SK-N-SH (cell line): Measurements from ENCODE around the gene ARMC3. TPM values are rescaled to one million over a fixed set of nuclear protein-coding genes. Genes with fewer than 3 reads are reported as not detected.

Experiments
- CTCF ChIA-PET: fragments of 300-600, 350-600 bp; formaldehyde crosslinking; extraction: SDS; loops from one replicate; lab custom pipeline; 2021; lab: Yijun Ruan, JAX
- POLR2A ChIA-PET: fragments of 350-600 bp; sonication (Branson Sonifier 250); formaldehyde crosslinking; extraction: SDS; loops from one replicate; lab custom pipeline; 2020; ENCODE audit warnings: antibody characterized with exemption, inconsistent platforms; lab: Yijun Ruan, JAX
- DNase-seq: peaks from one replicate; pipeline ENCODE4 v3.0.0; 2012
- H2AFZ ChIP-seq: fragments of 200-600 bp; sonication (generic); 2 replicates; pipeline ENCODE4 v1.8.1; 2016; ENCODE audit warnings: antibody characterized with exemption, mild to moderate bottlenecking, low read depth
- H3F3A ChIP-seq: fragments of 200-600 bp; sonication (generic); replicated peaks from 2 replicates; pipeline ENCODE3; 2016; ENCODE audit warnings: antibody characterized with exemption, mild to moderate bottlenecking; ENCODE audit not compliant: insufficient read depth
- H3K27ac ChIP-seq, 2 experiments: fragments of 200-500 bp in 1 of 2; fragments of 200-600 bp in 1 of 2; sonication (Bioruptor generic) in 1 of 2; sonication (generic), shearing (Covaris generic) in 1 of 2; 2 replicates each; pipeline versions ENCODE4 v1.5.1 to v1.6.1; 2014 to 2016; ENCODE audit warnings: low read depth in 2 of 2, inconsistent platforms in 1 of 2, low read length in 1 of 2, mild to moderate bottlenecking in 1 of 2, mixed read lengths in 1 of 2
- H3K27me3 ChIP-seq: fragments of 200-600 bp; sonication (generic), shearing (Covaris generic); 2 replicates; pipeline ENCODE4 v1.6.1; 2016; ENCODE audit warnings: mixed run types; ENCODE audit not compliant: insufficient read depth
- H3K36me3 ChIP-seq, 2 experiments: fragments of 200-500 bp in 1 of 2; fragments of 200-600 bp in 1 of 2; sonication (Bioruptor generic) in 1 of 2; sonication (generic) in 1 of 2; replicated peaks in 1 of 2; 2 replicates each; pipeline versions ENCODE3 to v1.5.1; 2014 to 2016; ENCODE audit warnings: low read length in 1 of 2, mild to moderate bottlenecking in 1 of 2; ENCODE audit not compliant: insufficient read depth in 2 of 2, control insufficient read depth in 1 of 2
- H3K4me1 ChIP-seq, 2 experiments: fragments of 200-500 bp in 1 of 2; fragments of 200-600 bp in 1 of 2; sonication (Bioruptor generic) in 1 of 2; sonication (generic), shearing (Covaris generic) in 1 of 2; 2 replicates each; pipeline versions ENCODE4 v1.5.1 to v1.6.1; 2014 to 2016; ENCODE audit warnings: low read depth in 1 of 2, low read length in 1 of 2, mixed run types in 1 of 2; ENCODE audit not compliant: insufficient read depth in 2 of 2, control insufficient read depth in 1 of 2
- H3K4me2 ChIP-seq: fragments of 200-600 bp; sonication (generic), shearing (Covaris generic); 2 replicates; pipeline ENCODE4 v1.6.1; 2017; ENCODE audit warnings: mixed run types
- H3K4me3 ChIP-seq, 2 experiments: fragments of 200-500 bp in 1 of 2; fragments of 200-600 bp in 1 of 2; sonication (Bioruptor generic) in 1 of 2; sonication (generic), shearing (Covaris generic) in 1 of 2; 2 replicates each; pipeline versions ENCODE4 v1.5.1 to v1.8.1; 2014 to 2016; ENCODE audit warnings: low read depth in 2 of 2, inconsistent platforms in 1 of 2, low read length in 1 of 2, mild to moderate bottlenecking in 1 of 2, mixed read lengths in 1 of 2, moderate library complexity in 1 of 2
- H3K79me2 ChIP-seq: fragments of 200-600 bp; sonication (generic); 2 replicates; pipeline ENCODE4 v1.8.1; 2017; ENCODE audit warnings: mild to moderate bottlenecking; ENCODE audit not compliant: insufficient read depth
- H3K9ac ChIP-seq: fragments of 200-600 bp; sonication (generic); 2 replicates; pipeline ENCODE4 v1.6.1; 2017; ENCODE audit warnings: mixed run types
- H3K9me2 ChIP-seq: fragments of 200-600 bp; sonication (generic); 2 replicates; pipeline ENCODE4 v1.6.1; 2017; ENCODE audit warnings: mixed run types
- H3K9me3 ChIP-seq: fragments of 200-600 bp; sonication (generic); 2 replicates; pipeline ENCODE4 v1.6.1; 2017; ENCODE audit warnings: mixed run types, mild to moderate bottlenecking, moderate library complexity
- H4K20me1 ChIP-seq: fragments of 200-600 bp; sonication (generic); 2 replicates; pipeline ENCODE4 v1.6.1; 2017; ENCODE audit warnings: mild to moderate bottlenecking, mixed run types; ENCODE audit not compliant: insufficient read depth
- CHD2 ChIP-seq: fragments of 150-350 bp; IDR thresholded peaks from 2 replicates; pipeline ENCODE4 v1.6.1; 2018; ENCODE audit warnings: low read length; ENCODE audit not compliant: partially characterized antibody
- ELF1 ChIP-seq: IDR thresholded peaks from 2 replicates; pipeline ENCODE4 v1.4.0; 2012
- EP300 ChIP-seq, 2 experiments: IDR thresholded peaks; 2 replicates each; pipeline versions ENCODE4 v1.4.0 to v1.6.1; 2012; ENCODE audit warnings: borderline replicate concordance in 1 of 2, low read depth in 1 of 2, low read length in 1 of 2
- EZH2phosphoT487 ChIP-seq: fragments of 200-600 bp; sonication (generic); IDR thresholded peaks from 2 replicates; pipeline ENCODE4 v1.6.1; 2017; ENCODE audit warnings: low read depth, mixed run types, mild to moderate bottlenecking, antibody characterized with exemption, moderate library complexity, borderline replicate concordance
- FOXM1 ChIP-seq: IDR thresholded peaks from 2 replicates; pipeline ENCODE4 v1.4.0; 2012; ENCODE audit warnings: low read depth, mild to moderate bottlenecking
- GABPA ChIP-seq: IDR thresholded peaks from 2 replicates; pipeline ENCODE4 v1.4.0; 2012; ENCODE audit warnings: low read depth, mild to moderate bottlenecking
- JUND ChIP-seq: IDR thresholded peaks from 2 replicates; pipeline ENCODE4 v1.4.0; 2012
- MXI1 ChIP-seq: IDR thresholded peaks from 2 replicates; pipeline ENCODE4 v1.6.1; 2012; ENCODE audit warnings: mild to moderate bottlenecking, low read depth, low read length, improper control_type of control experiment
- NFIC ChIP-seq: IDR thresholded peaks from 2 replicates; pipeline ENCODE4 v1.4.0; 2012; ENCODE audit warnings: borderline replicate concordance
- NRF1 ChIP-seq: IDR thresholded peaks from 2 replicates; pipeline ENCODE4 v1.6.1; 2012; ENCODE audit warnings: low read depth, mild to moderate bottlenecking, low read length
- RCOR1 ChIP-seq: fragments of 150-350 bp; IDR thresholded peaks from 2 replicates; pipeline ENCODE4 v1.6.1; 2017; ENCODE audit warnings: antibody characterized with exemption, low read length
- RFX5 ChIP-seq: IDR thresholded peaks from 2 replicates; pipeline ENCODE4 v1.6.1; 2012; ENCODE audit warnings: mild to moderate bottlenecking, improper control_type of control experiment, low read length
- RXRA ChIP-seq: IDR thresholded peaks from 2 replicates; pipeline ENCODE4 v1.4.0; 2012; ENCODE audit warnings: low read depth, mild to moderate bottlenecking, borderline replicate concordance
- SIN3A ChIP-seq: IDR thresholded peaks from 2 replicates; pipeline ENCODE4 v1.6.1; 2012; ENCODE audit warnings: low read depth, mild to moderate bottlenecking, low read length, moderate library complexity, borderline replicate concordance
- SMC3 ChIP-seq: IDR thresholded peaks from 2 replicates; pipeline ENCODE4 v1.6.1; 2012; ENCODE audit warnings: low read depth, low read length, improper control_type of control experiment
- TAF1 ChIP-seq: IDR thresholded peaks from 2 replicates; pipeline ENCODE4 v1.6.1; 2012; ENCODE audit warnings: low read depth, mild to moderate bottlenecking, low read length, moderate library complexity, borderline replicate concordance
- TCF12 ChIP-seq: IDR thresholded peaks from 2 replicates; pipeline ENCODE4 v1.4.0; 2012
- TEAD4 ChIP-seq: IDR thresholded peaks from 2 replicates; pipeline ENCODE4 v1.4.0; 2012; ENCODE audit warnings: mild to moderate bottlenecking, borderline replicate concordance; ENCODE audit not compliant: insufficient read depth
- USF2 ChIP-seq: fragments of 150-350 bp; IDR thresholded peaks from 2 replicates; pipeline ENCODE4 v1.6.1; 2017; ENCODE audit warnings: antibody characterized with exemption, low read length, low read depth, borderline replicate concordance
- YY1 ChIP-seq: IDR thresholded peaks from 2 replicates; pipeline ENCODE4 v1.4.0; 2012; ENCODE audit warnings: low read depth, mild to moderate bottlenecking
- ZBTB33 ChIP-seq: IDR thresholded peaks from 2 replicates; pipeline ENCODE4 v1.4.0; 2012; ENCODE audit warnings: low read depth, borderline replicate concordance
- WGBS: methylation state at CpG from one replicate; pipeline ENCODE4 v1.1.6; 2017; ENCODE audit warnings: low lambda C conversion rate; 5-methylcytosine and 5-hydroxymethylcytosine counted together
- polyA plus RNA-seq, 3 experiments: library from polyadenylated mRNA; depleted of rRNA; stranded (reverse); fragments of >200 nt; gene quantifications; 2 replicates each; pipeline ENCODE4 v1.2.3, GENCODE V29; 2012
- TF ChIP-seq, protein P1 (sequence below): IDR thresholded peaks from 2 replicates; pipeline ENCODE4 v1.4.0; 2012; ENCODE audit warnings: low read depth

The ARMC3 gene
- polyA plus RNA-seq, 1 of the 3 experiments (the other 2 are of a cell fraction), result not detected

- TF ChIP-seq EZH2phosphoT487, result no peak
- TF ChIP-seq GABPA, result no peak
- TF ChIP-seq SMC3, result no peak
- no peak for TF ChIP-seq RCOR1
- no peak for TF ChIP-seq YY1
Measured at GRCh38 chr10:22942437-22942836, 14.6 kb downstream of the ARMC3 start (continued).

DNA sequence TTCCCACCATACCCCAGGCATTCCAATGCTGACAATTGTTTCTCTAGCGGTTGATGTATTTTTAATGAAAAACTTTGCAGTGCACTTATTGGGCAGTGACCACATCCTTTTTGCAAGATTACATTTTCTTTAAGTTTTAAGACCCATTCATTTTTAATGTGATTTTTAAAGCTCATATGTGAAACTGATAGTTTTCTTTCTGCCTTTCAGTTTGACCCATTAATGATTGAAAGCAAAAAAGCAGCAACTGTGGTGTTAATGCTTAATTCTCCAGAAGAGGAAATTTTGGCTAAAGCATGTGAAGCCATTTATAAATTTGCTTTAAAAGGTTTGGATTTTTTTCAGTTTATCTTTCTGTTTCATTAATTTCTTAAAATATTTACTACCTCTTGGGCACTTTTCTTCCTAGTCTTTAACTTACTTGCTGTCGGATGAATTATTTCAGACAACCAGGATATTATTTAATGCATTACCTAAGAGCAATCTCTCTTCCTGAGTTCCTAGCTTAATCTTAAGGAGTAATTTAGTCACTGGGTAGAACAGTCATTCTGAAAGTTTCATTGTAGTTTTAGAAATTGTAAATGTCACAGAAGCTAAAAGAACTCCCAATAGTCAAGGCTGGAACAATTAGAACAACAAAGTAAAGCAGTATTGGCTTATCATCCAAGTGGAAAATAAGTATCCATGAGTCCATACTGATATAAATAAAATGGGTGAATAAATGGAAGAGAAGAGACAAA is 18.3 kb downstream of the ARMC3 start:
- Histone ChIP-seq H3K4me3 (no peak overlapping the region), H3F3A (no peaks in the 10 kb centered on the region)
- TF ChIP-seq ELF1 (no peak), TEAD4 (no peak), EZH2phosphoT487 (no peak), YY1 (no peak), RCOR1 (no peak), TAF1 (no peak), CHD2 (no peak), JUND (no peak), ZBTB33 (no peak), SIN3A (no peak), NFIC (no peak), EP300 (IDR thresholded peaks at IDR 0.05; ENCODE audit: borderline replicate concordance in 1 of 2, low read depth in 1 of 2, low read length in 1 of 2) (no peak), NRF1 (no peak), FOXM1 (no peak), USF2 (no peak), MXI1 (no peak), TCF12 (no peak), RFX5 (no peak), RXRA (no peak)
- TF ChIP-seq, protein P1, sequence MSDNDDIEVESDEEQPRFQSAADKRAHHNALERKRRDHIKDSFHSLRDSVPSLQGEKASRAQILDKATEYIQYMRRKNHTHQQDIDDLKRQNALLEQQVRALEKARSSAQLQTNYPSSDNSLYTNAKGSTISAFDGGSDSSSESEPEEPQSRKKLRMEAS, result no peak
- TF ChIP-seq, all 33 proteins: peak for 0
- H3K9ac ChIP-seq, result no peak overlapping the region
- POLR2A ChIA-PET, result no interaction called here
- no peaks in the 10 kb centered on the region for H3K27me3 ChIP-seq
- H3K9me3 ChIP-seq, result no peaks in the 10 kb centered on the region
- no peaks in the 10 kb centered on the region for H3K79me2 ChIP-seq
- no peak overlapping the region for H3K4me2 ChIP-seq
- CTCF ChIA-PET, result no interaction called here
- no peaks in the 10 kb centered on the region for H3K9me2 ChIP-seq
- no peaks in the 10 kb centered on the region for H4K20me1 ChIP-seq
- DNase-seq, result no peak
- no peak overlapping the region for H3K27ac ChIP-seq
- no peak overlapping the region for H2AFZ ChIP-seq
- H3K36me3 ChIP-seq, result no peaks in the 10 kb centered on the region
- H3K4me1 ChIP-seq, result no peaks in the 10 kb centered on the region
- 84% methylated on average over 2 of the region's 2 CpGs for WGBS
